ENCODE measurements around the gene TLK1.

The TLK1 gene

GRCh38 chr2:171109571-171109970, 51.1 kb downstream of the TLK1 start:
- TF ChIP-seq CTCF (conservative IDR thresholded peaks at IDR 0.05), result no peak
- H3K27ac ChIP-seq, result no peak overlapping the region

DNA sequence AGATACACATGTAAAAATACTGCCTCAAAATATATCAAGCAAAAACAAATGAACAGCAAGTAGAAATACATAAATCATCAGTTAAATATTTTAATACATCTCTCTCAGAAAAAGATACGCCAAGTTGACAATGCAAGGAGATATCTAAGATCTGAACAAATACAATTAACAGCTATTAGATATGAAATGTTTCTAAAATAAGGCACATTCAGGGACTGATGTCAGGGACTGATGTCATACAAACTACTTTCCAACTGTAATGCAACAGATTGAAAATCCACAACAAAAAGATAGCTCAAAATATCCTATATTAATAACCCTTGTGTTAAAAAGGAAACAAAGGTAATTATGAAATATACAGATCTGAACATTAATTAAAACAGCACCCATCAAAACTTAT, 51.7 kb downstream of the TLK1 start:
- no peak for TF ChIP-seq CTCF (conservative IDR thresholded peaks at IDR 0.05)
- H3K27ac ChIP-seq, result no peak overlapping the region; the same call in 1 of the 2 replicates

- no peak for TF ChIP-seq CTCF (conservative IDR thresholded peaks at IDR 0.05)
- H3K27ac ChIP-seq, result no peak overlapping the region
These were observed 52.9 kb downstream of the TLK1 start for GRCh38 chr2:171107803-171108202.

- no peak overlapping the region for H3K27ac ChIP-seq
- TF ChIP-seq CTCF (conservative IDR thresholded peaks at IDR 0.05), result no peak
These were observed 56.3 kb downstream of the TLK1 start for GRCh38 chr2:171104379-171104778.

DNA sequence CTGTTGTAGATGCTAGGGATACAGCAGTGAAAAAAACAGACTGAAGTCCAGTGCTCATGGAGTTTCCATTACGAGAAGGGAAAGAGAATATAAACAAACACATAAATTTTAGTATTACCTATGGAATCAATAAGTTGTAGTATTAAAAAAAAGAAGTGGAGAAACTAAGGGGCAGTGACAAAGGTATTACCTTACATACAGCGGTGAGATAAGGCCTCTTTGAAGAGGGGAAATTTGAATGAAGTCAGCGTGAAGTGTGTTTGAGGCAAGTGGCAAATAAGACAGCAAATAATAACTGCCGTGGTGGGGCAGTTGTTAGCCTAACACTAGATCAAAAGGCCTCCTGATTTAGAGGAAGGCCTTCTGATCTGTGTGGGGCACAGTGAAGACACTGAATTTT, 57.9 kb downstream of the TLK1 start:
- TF ChIP-seq CTCF (conservative IDR thresholded peaks at IDR 0.05), result no peak
- no peak overlapping the region for H3K27ac ChIP-seq

- no peak overlapping the region for H3K27ac ChIP-seq
- no peak for TF ChIP-seq CTCF (conservative IDR thresholded peaks at IDR 0.05)
These were observed 60.3 kb downstream of the TLK1 start for GRCh38 chr2:171100370-171100769.

DNA sequence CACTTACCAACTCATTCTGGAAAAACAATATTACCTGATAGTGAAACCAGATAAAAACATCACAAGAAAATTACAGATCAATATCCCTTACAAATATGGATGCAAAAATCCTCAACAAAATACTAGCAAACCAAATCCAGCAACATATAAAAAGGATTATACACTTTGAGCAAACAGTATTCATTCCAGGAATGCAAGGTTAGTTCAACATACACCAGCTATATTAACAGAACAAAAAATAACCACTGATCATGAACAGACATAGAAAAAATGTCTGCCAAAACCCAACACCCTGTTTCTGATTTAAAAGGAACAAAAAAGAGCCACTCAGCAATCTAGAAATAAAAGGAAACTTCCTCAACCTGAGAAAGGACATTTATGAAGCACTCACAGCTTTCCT, 62.1 kb downstream of the TLK1 start:
- no peak for TF ChIP-seq CTCF (conservative IDR thresholded peaks at IDR 0.05)
- no peak overlapping the region for H3K27ac ChIP-seq
